Measurements from ENCODE around the gene CHAD.

DNA sequence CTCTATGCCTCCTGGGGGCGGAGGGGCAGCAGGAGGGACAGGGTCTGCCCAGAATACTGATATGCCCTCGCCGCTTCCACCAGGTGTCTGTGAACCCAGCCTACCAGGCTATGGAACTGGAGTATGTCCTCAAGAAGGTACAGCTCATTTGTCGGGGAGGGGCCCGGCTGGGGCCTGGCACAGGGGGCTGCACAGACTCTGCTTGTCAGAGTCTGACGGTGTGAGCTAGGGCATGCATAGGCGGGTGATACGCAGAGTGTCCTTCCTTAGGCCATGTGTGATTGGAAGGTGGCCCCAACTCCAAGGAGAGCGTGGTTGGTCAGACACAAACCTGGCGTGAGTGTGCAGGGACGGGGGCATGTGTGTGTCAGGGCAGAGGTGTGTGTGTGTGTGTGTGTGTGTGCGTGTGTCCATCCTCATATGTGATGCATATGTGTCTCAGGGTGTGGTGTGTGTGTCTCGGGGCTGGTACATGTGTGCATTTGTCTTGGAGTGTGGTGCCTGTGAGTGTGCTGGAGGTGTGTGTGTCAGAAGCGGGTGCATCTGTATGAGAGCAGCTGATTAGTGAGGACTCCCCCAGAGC is 7.0 kb downstream of the CHAD start:
- TF ChIP-seq CEBPB (IDR thresholded peaks at IDR 0.05) (no peak), FOXM1 (IDR thresholded peaks at IDR 0.05; ENCODE audit: borderline replicate concordance, low read depth) (no peak), EGR1 (IDR thresholded peaks at IDR 0.05) (no peak)
- TF ChIP-seq, protein P1, sequence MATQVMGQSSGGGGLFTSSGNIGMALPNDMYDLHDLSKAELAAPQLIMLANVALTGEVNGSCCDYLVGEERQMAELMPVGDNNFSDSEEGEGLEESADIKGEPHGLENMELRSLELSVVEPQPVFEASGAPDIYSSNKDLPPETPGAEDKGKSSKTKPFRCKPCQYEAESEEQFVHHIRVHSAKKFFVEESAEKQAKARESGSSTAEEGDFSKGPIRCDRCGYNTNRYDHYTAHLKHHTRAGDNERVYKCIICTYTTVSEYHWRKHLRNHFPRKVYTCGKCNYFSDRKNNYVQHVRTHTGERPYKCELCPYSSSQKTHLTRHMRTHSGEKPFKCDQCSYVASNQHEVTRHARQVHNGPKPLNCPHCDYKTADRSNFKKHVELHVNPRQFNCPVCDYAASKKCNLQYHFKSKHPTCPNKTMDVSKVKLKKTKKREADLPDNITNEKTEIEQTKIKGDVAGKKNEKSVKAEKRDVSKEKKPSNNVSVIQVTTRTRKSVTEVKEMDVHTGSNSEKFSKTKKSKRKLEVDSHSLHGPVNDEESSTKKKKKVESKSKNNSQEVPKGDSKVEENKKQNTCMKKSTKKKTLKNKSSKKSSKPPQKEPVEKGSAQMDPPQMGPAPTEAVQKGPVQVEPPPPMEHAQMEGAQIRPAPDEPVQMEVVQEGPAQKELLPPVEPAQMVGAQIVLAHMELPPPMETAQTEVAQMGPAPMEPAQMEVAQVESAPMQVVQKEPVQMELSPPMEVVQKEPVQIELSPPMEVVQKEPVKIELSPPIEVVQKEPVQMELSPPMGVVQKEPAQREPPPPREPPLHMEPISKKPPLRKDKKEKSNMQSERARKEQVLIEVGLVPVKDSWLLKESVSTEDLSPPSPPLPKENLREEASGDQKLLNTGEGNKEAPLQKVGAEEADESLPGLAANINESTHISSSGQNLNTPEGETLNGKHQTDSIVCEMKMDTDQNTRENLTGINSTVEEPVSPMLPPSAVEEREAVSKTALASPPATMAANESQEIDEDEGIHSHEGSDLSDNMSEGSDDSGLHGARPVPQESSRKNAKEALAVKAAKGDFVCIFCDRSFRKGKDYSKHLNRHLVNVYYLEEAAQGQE (IDR thresholded peaks at IDR 0.05; ENCODE audit: low read depth) = no peak
